ENCODE results near the gene RGS1. TPM values are rescaled to one million over a fixed set of nuclear protein-coding genes. Genes with fewer than 3 reads are reported as not detected.

Gene RGS1
- total and polyA plus RNA-seq, 2 of the 4 experiments (the other 2 are of a cell fraction), result not detected

GRCh38 chr1:192557841-192558595, 17.6 kb upstream of the RGS1 start:
- Histone ChIP-seq H3K9ac (ENCODE audit: low read depth, low read length) (no peak overlapping the region), H3K56ac (ENCODE audit: extremely low read depth, insufficient read depth, low read length) (no peak overlapping the region), H3K36me3 (ENCODE audit: control insufficient read depth, insufficient read depth, low read length) (no peaks in the 10 kb centered on the region), H3K18ac (ENCODE audit: low read depth, low read length) (peak overlapping the region; percentile 18; the same call in 1 of the 2 replicates), H3K79me1 (ENCODE audit: low read depth in 1 of 2, low read length in 2 of 2) (no peaks in the 10 kb centered on the region), H3K27me3 (ENCODE audit: control insufficient read depth, insufficient read depth, low read length) (no peaks in the 10 kb centered on the region), H4K20me1 (ENCODE audit: insufficient read depth, low read length) (no peaks in the 10 kb centered on the region), H3K9me3 (ENCODE audit: control insufficient read depth, insufficient read depth, low read length) (no peaks in the 10 kb centered on the region), H2BK5ac (ENCODE audit: low read depth, low read length, poor library complexity, severe bottlenecking) (peak overlapping the region; percentile 20), H3K4me3 (ENCODE audit: insufficient read depth, low read depth, low read length) (no peak overlapping the region), H3K4me2 (ENCODE audit: low read depth, low read length) (no peak overlapping the region), H3K14ac (replicated peaks; ENCODE audit: low read depth, low read length) (peak overlapping the region; percentile 82), H3K4me1 (ENCODE audit: control insufficient read depth, insufficient read depth, low read length) (peaks cover 7% of the 10 kb centered on the region), H4K8ac (ENCODE audit: low read depth in 2 of 2, low read length in 2 of 2) (0 out of 4 replicates have a peak overlapping the region, but pooled peaks of 1 of the 2 experiments have one; percentile 19), H3K27ac (ENCODE audit: insufficient read depth, low read length) (no peak overlapping the region), H2BK120ac (ENCODE audit: low read depth, low read length) (peak overlapping the region; percentile 86), H2BK15ac (ENCODE audit: low read depth, low read length) (no peak overlapping the region; the same call in 2 of the 3 replicates), H2AK9ac (replicated peaks; ENCODE audit: low read depth, low read length, poor library complexity) (no peak overlapping the region), H2AFZ (replicated peaks; ENCODE audit: low read length, poor library complexity) (no peak overlapping the region), H2BK20ac (ENCODE audit: low read depth, low read length) (peak overlapping the region; percentile 75; the same call in 1 of the 2 replicates), H4K5ac (ENCODE audit: low read depth, low read length) (no peak overlapping the region), H4K91ac (ENCODE audit: insufficient read depth, low read depth, low read length) (peak overlapping the region; percentile 33; the same call in 1 of the 2 replicates), H3K23ac (ENCODE audit: low read depth, low read length) (no peak overlapping the region), H3K9me1 (ENCODE audit: insufficient read depth, low read length) (no peaks in the 10 kb centered on the region), H2AK5ac (ENCODE audit: low read depth, low read length) (peak overlapping the region; percentile 56; the same call in 1 of the 2 replicates), H3K4ac (ENCODE audit: low read depth, low read length) (peak overlapping the region; percentile 66; the same call in 1 of the 2 replicates)
- no peak for TF ChIP-seq RFX5 (IDR thresholded peaks at IDR 0.05; ENCODE audit: low read depth, low read length)
- no peak for TF ChIP-seq RCOR1 (IDR thresholded peaks at IDR 0.05; ENCODE audit: insufficient replicate concordance, low read length)
- TF ChIP-seq CEBPB (IDR thresholded peaks at IDR 0.05; ENCODE audit: low read depth, low read length), result peak; percentile 38; the same call in 1 of the 2 replicates
- in situ Hi-C loops (cut with MboI; ENCODE audit: low sequenced_read_pairs) (no loop called here), intact Hi-C loops (cut with micrococcal nuclease) (no loop called here), dilution Hi-C loops (cut with HindIII; ENCODE audit: low sequenced_read_pairs, unreplicated experiment) (no loop called here)
- peak; percentile 66 for DNase-seq
- no peak for ATAC-seq (ENCODE audit: low read depth)
- BruUV-seq (replicated peaks), result no TSS peak
- CTCF ChIA-PET, result no interaction called here
- no CpG with 5 or more reads among the region's 4 CpGs for WGBS, 2 experiments (ENCODE audit: extremely low coverage in 2 of 2, insufficient read length in 1 of 2)
- POLR2A ChIA-PET (ENCODE audit: unreplicated experiment), result no interaction called here
